Measurements from ENCODE around the gene FSTL4. TPM values are rescaled to one million over a fixed set of nuclear protein-coding genes. Genes with fewer than 3 reads are reported as not detected.
A peak's percentile ranks its signal among the peaks of the same experiment; 100 is the strongest.

FSTL4 gene
- total RNA-seq, 2 donors from 2014 or later = not detected

DNA sequence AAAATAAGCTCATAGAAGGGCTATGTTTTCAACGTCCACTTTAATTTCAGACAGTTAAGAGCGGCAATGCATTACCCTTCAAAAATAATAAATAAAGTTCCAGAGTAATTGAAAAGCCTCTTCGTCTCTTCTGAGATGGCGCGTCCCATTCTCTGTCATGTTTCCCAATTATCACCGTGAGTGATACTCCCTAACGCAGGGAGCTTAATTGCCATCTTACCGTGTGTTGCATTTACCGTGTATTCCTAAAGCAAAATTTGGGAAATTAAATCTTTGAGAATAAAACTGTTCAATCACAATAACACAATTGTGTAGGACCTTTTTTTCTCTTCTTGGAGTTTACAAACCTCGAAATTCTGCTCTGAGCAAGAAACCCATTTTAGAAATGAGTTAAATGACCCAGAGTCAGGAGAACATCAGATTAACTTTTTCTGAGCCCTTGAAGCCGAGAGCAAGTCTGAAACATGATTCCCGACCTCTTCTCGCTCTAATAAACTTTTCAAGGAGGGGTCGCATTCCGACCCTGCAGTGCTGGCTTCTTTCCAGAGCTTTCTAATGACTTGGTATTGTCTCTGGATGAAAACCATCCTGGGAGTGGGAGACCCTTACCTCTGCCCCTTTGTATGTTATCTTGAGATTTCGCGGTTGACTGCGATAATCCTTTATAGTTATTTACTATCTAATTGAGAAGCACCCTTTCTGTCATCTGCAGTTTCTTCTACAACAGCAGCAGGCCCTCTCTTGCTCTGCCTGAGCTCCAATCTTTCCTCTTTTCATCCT is 251.5 kb downstream of the FSTL4 start:
- Histone ChIP-seq H3K27me3 (no peaks in the 10 kb centered on the region), H3K36me3 (no peaks in the 10 kb centered on the region), H3K9me3 (no peaks in the 10 kb centered on the region), H3K4me1 (no peaks in the 10 kb centered on the region), H3K4me3 (no peak overlapping the region), H3K27ac (no peak overlapping the region)
- TF ChIP-seq, protein P1, sequence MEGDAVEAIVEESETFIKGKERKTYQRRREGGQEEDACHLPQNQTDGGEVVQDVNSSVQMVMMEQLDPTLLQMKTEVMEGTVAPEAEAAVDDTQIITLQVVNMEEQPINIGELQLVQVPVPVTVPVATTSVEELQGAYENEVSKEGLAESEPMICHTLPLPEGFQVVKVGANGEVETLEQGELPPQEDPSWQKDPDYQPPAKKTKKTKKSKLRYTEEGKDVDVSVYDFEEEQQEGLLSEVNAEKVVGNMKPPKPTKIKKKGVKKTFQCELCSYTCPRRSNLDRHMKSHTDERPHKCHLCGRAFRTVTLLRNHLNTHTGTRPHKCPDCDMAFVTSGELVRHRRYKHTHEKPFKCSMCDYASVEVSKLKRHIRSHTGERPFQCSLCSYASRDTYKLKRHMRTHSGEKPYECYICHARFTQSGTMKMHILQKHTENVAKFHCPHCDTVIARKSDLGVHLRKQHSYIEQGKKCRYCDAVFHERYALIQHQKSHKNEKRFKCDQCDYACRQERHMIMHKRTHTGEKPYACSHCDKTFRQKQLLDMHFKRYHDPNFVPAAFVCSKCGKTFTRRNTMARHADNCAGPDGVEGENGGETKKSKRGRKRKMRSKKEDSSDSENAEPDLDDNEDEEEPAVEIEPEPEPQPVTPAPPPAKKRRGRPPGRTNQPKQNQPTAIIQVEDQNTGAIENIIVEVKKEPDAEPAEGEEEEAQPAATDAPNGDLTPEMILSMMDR (IDR thresholded peaks at IDR 0.05) = no peak
- peak; percentile 21 for DNase-seq (ENCODE audit: low spot score)

DNA sequence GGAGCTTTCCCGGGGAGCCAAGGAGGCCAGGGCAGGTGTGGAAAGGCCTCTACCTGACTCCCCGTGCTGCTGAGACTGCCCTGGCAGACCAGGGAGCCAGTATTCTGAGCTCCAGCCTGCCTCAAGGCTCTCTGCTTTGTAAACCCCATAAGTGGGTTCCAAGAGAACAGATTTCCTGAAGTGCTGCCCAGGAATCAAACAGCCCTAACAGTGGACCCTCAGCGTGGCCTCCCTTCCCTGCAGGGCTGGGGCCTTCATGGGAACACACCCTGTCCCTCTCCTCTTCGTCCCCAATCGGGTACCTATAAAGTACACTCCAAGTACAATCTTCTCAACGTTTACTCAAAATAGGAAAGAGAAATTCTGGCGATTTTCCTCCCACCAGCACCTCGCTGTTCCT is 252.5 kb downstream of the FSTL4 start:
- Histone ChIP-seq H3K36me3 (no peaks in the 10 kb centered on the region), H3K27ac (no peak overlapping the region), H3K27me3 (no peaks in the 10 kb centered on the region), H3K9me3 (no peaks in the 10 kb centered on the region), H3K4me3 (no peak overlapping the region), H3K4me1 (no peaks in the 10 kb centered on the region)
- DNase-seq (ENCODE audit: low spot score) = peak; percentile 28
- TF ChIP-seq, protein P1 (IDR thresholded peaks at IDR 0.05) = no peak

DNA sequence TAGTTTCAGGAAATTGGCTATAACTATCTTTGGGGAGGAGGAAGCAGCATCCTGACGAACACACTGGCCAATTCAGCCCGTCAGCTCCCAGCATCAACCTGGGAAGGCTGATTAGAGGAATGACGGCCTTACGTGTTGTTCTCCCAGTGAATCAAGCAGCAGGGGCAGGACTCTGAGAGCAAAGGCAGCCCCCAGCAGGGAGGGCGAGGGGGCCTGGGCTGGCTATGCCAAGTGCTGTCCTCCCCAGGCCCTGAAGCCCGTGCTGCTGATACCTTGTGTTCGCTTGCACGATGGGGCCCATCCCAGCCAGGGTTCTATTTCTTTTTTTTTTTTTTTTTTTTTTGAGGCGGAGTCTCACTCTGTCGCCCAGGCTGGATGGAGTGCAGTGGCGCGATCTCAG is 254.1 kb downstream of the FSTL4 start:
- no peaks in the 10 kb centered on the region for H3K9me3 ChIP-seq
- no peak overlapping the region for H3K27ac ChIP-seq
- no peaks in the 10 kb centered on the region for H3K4me1 ChIP-seq
- DNase-seq (ENCODE audit: low spot score) = peak; percentile 40
- H3K36me3 ChIP-seq = no peaks in the 10 kb centered on the region
- TF ChIP-seq, protein P1 (IDR thresholded peaks at IDR 0.05) = no peak
- H3K4me3 ChIP-seq = no peak overlapping the region
- H3K27me3 ChIP-seq = no peaks in the 10 kb centered on the region

DNA sequence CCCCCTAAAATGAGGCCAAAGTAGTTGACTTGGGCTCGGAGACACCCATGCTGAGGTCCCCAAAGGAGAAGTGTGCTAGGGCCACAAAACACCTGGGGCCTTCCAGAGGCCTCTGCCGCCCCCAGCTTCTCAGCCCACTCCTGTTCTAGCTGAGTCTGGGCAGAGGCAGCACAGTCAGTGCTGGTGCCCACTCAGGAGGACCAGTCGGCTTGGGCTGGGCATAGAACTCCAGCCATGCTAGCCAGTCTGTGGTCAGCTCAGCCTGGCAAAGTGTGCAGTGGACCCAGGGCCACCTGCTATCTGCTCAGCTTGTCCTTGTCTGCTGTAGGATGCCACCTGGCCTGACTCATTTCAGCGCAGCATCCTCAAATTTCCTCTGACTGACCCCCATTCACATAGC is 254.6 kb downstream of the FSTL4 start:
- TF ChIP-seq, protein P1 (IDR thresholded peaks at IDR 0.05) = no peak
- Histone ChIP-seq H3K36me3 (no peaks in the 10 kb centered on the region), H3K9me3 (no peaks in the 10 kb centered on the region), H3K27me3 (no peaks in the 10 kb centered on the region), H3K4me3 (no peak overlapping the region), H3K27ac (no peak overlapping the region), H3K4me1 (no peaks in the 10 kb centered on the region)
- DNase-seq (ENCODE audit: low spot score) = peak; percentile 48

DNA sequence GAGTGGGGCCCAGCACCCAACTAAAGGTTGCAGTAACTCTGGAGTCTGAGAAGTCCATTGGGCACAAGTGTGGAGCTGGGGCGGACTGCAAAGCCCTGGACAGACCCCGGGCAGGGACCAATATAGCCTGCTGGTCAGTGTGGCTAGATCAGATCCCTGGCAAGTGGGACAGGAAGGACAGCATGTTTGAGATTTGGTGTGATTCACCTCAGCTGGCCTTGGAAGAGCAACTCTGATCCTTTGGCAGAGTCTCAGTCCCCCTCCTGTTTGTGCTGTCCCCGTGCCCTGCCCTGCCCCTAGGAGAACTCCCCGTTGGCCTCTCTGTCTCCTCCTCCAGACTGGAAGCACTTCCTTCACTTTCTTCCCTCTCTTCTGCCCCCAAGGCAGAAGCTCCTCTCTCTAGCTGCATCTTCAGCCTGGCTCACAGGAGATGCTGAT is 255.3 kb downstream of the FSTL4 start:
- Histone ChIP-seq H3K27ac (no peak overlapping the region), H3K4me3 (no peak overlapping the region), H3K36me3 (no peaks in the 10 kb centered on the region), H3K9me3 (no peaks in the 10 kb centered on the region), H3K27me3 (no peaks in the 10 kb centered on the region), H3K4me1 (no peaks in the 10 kb centered on the region)
- peak; percentile 57 for DNase-seq (ENCODE audit: low spot score)
- TF ChIP-seq, protein P1 (IDR thresholded peaks at IDR 0.05) = no peak
